K562 (cell line): ENCODE measurements around the gene NSMF. TPM values are rescaled to one million over a fixed set of nuclear protein-coding genes. Genes with fewer than 3 reads are reported as not detected.

Source experiments
- ATAC-seq: fragments of 200-7000 bp; cut with Tn5 transposase; 3 replicates; pipeline ENCODE4 v1.9.1; 2020; ENCODE audit warnings: moderate library complexity
- BruUV-seq: library from RNA; stranded (reverse); fragments of 400-500 nt; replicated peaks from 2 replicates; lab custom pipeline; 2021; lab: Mats Ljungman, UMichigan
- CTCF ChIA-PET: fragments of 300-600 bp; formaldehyde crosslinking; extraction: SDS; loops from one replicate; lab custom pipeline; 2021; ENCODE audit warnings: low intra/inter-chr PET ratio; lab: Yijun Ruan, JAX
- POLR2A ChIA-PET: fragments of 300-600, 350-650 bp; sonication (Branson Sonifier 250); formaldehyde crosslinking; extraction: SDS; loops from one replicate; lab custom pipeline; 2021; ENCODE audit warnings: antibody characterized with exemption, inconsistent platforms; lab: Yijun Ruan, JAX
- DNase-seq, 4 experiments: peaks; one replicate each; pipeline versions ENCODE4 v3.0.0 to v3.0.0-alpha.2; 2011 to 2018; ENCODE audit warnings: low spot score in 3 of 4, mixed read lengths in 3 of 4; ENCODE audit errors: extremely low read depth in 1 of 4
- FAIRE-seq: peaks from 2 replicates; lab custom pipeline; 2011; peaks lifted over from hg19 to GRCh38; lab: Jason Lieb, UNC
- H2AFZ ChIP-seq: 2 replicates; pipeline ENCODE4 v1.6.0; 2011; ENCODE audit warnings: low read depth, low read length, control low read depth, inconsistent platforms
- H3K27ac ChIP-seq: fragments of 200-600 bp; 3 replicates; pipeline ENCODE4 v1.8.0; 2011; ENCODE audit warnings: low read depth, mild to moderate bottlenecking, control low read depth, inconsistent platforms, low read length, moderate library complexity, mixed read lengths; ENCODE audit errors: extremely low read depth
- H3K27me3 ChIP-seq, 2 experiments: fragments of 300-600 bp in 1 of 2; 2 replicates in 1 of 2; 3 replicates in 1 of 2; pipeline versions ENCODE4 v1.6.0 to v1.8.0; 2011; ENCODE audit warnings: inconsistent platforms in 2 of 2, low read length in 2 of 2, mild to moderate bottlenecking in 1 of 2, mixed read lengths in 1 of 2, moderate library complexity in 1 of 2; ENCODE audit not compliant: control insufficient read depth in 2 of 2, insufficient read depth in 2 of 2
- H3K36me3 ChIP-seq: fragments of 300-600 bp; 3 replicates; pipeline ENCODE4 v1.8.0; 2011; ENCODE audit warnings: mild to moderate bottlenecking, low read length, inconsistent platforms; ENCODE audit not compliant: control insufficient read depth, insufficient read depth
- H3K4me1 ChIP-seq, 2 experiments: fragments of 200-600 bp in 1 of 2; replicated peaks in 1 of 2; 2 replicates in 1 of 2; 3 replicates in 1 of 2; pipeline versions ENCODE4 v1.5.1 to v1.8.0; 2011; ENCODE audit warnings: inconsistent platforms in 2 of 2, low read length in 2 of 2, mild to moderate bottlenecking in 1 of 2, mixed read lengths in 1 of 2, moderate library complexity in 1 of 2; ENCODE audit not compliant: control insufficient read depth in 2 of 2, insufficient read depth in 2 of 2
- H3K4me2 ChIP-seq: 2 replicates; pipeline ENCODE4 v1.6.1; 2011; ENCODE audit warnings: low read length, control low read depth, inconsistent platforms, mixed read lengths; ENCODE audit not compliant: insufficient read depth
- H3K4me3 ChIP-seq: fragments of 200-600 bp; sonication (generic), shearing (Covaris generic); 2 replicates; pipeline ENCODE4 v1.5.1; 2016; ENCODE audit warnings: control low read depth, inconsistent platforms
- H3K79me2 ChIP-seq: fragments of 200-600 bp; 3 replicates; pipeline ENCODE4 v1.8.0; 2011; ENCODE audit warnings: low read length, inconsistent platforms; ENCODE audit not compliant: control insufficient read depth, insufficient read depth
- H3K9ac ChIP-seq, 2 experiments: 2 replicates each; pipeline versions ENCODE4 v1.6.0 to v1.6.1; 2011; ENCODE audit warnings: low read depth in 2 of 2, low read length in 2 of 2, control low read depth in 1 of 2, inconsistent platforms in 1 of 2, mild to moderate bottlenecking in 1 of 2, mixed read lengths in 1 of 2; ENCODE audit not compliant: insufficient read depth in 1 of 2
- H3K9me1 ChIP-seq: one replicate; pipeline ENCODE4 v1.6.0; 2011; ENCODE audit warnings: inconsistent platforms, mild to moderate bottlenecking, low read length, moderate library complexity; ENCODE audit not compliant: control insufficient read depth, insufficient read depth
- H3K9me3 ChIP-seq: replicated peaks from 2 replicates; pipeline ENCODE4 v1.5.1; 2011; ENCODE audit warnings: low read depth, low read length, inconsistent platforms; ENCODE audit not compliant: control insufficient read depth, insufficient read depth
- H4K20me1 ChIP-seq: replicated peaks from 2 replicates; pipeline ENCODE4 v1.6.1; 2011; ENCODE audit warnings: low read length, inconsistent platforms, mixed read lengths; ENCODE audit not compliant: control insufficient read depth, insufficient read depth
- HNRNPL ChIP-seq: fragments of 200-400 bp; formaldehyde crosslinking; IDR thresholded peaks from 2 replicates; pipeline ENCODE4 v1.6.1; 2017; ENCODE audit warnings: low read depth, mild to moderate bottlenecking, low read length
- JUN ChIP-seq, 2 experiments: sonication (generic) in 1 of 2; formaldehyde crosslinking in 1 of 2; IDR thresholded peaks; 2 replicates each; pipeline versions ENCODE4 v1.6.1 to v1.8.0; 2012 to 2022; ENCODE audit warnings: borderline replicate concordance in 2 of 2, mild to moderate bottlenecking in 2 of 2, improper control_type of control experiment in 1 of 2, low read depth in 1 of 2, low read length in 1 of 2, missing genetic modification reagents in 1 of 2
- MED1 ChIP-seq: sonication (generic); formaldehyde crosslinking; IDR thresholded peaks from 2 replicates; pipeline ENCODE4 v1.8.1; 2023; ENCODE audit warnings: missing genetic modification reagents, borderline replicate concordance
- PML ChIP-seq: IDR thresholded peaks from 2 replicates; pipeline ENCODE4 v1.6.1; 2012; ENCODE audit warnings: low read length, inconsistent platforms
- RBFOX2 ChIP-seq: fragments of 200-400 bp; formaldehyde crosslinking; IDR thresholded peaks from 2 replicates; pipeline ENCODE4 v1.6.1; 2017; ENCODE audit warnings: low read depth, mild to moderate bottlenecking, low read length, moderate library complexity
- ZNF143 ChIP-seq: sonication (generic); formaldehyde crosslinking; IDR thresholded peaks from 2 replicates; pipeline ENCODE4 v1.9.0; 2022; ENCODE audit warnings: mild to moderate bottlenecking, missing genetic modification reagents
- ZNF592 ChIP-seq: fragments of 450-650 bp; IDR thresholded peaks from 2 replicates; pipeline ENCODE4 v1.6.1; 2017; ENCODE audit warnings: antibody characterized with exemption, mild to moderate bottlenecking
- WGBS: fragments of 100-300 bp; shearing (Covaris generic); methylation state at CpG from one replicate; pipeline ENCODE4 v1.1.6; 2016; ENCODE audit warnings: low coverage, mixed read lengths; ENCODE audit not compliant: insufficient coverage; ENCODE audit errors: missing lambda C conversion rate; 5-methylcytosine and 5-hydroxymethylcytosine counted together
- in situ Hi-C: fragments of 300-500 bp; cut with MboI; formaldehyde crosslinking; loops from 4 replicates; pipeline ENCODE4 v1.15.0; 2018; ENCODE audit warnings: inconsistent platforms, mixed read lengths
- intact Hi-C: fragments of 100-400 bp; cut with micrococcal nuclease; formaldehyde crosslinking; loops from 2 replicates; pipeline ENCODE4 v1.14.2; 2022
- polyA plus RNA-seq, 8 experiments: library from polyadenylated mRNA; depleted of rRNA in 4 of 8; stranded (reverse) in 5 of 8; unstranded in 3 of 8; fragments of >200 nt; fragmentation: Nextera tagmentation in 2 of 8; fragmentation: Illumina TruSeq in 1 of 8; extraction: Ambion mirVana in 2 of 8; extraction: Trizol in 1 of 8; gene quantifications; 2 replicates each; pipeline versions ENCODE4 v1.2.1 to v1.2.3, GENCODE V29; 2011 to 2014; ENCODE audit warnings: inconsistent platforms in 1 of 8, missing spikeins in 1 of 8
- total RNA-seq, 7 experiments: library from RNA; depleted of rRNA in 6 of 7; stranded (reverse); fragments of >200 nt in 6 of 7; fragmentation: Illumina TruSeq in 2 of 7; extraction: Trizol in 2 of 7; gene quantifications; 2 replicates each; pipeline versions ENCODE4 v1.2.1 to v1.2.3, GENCODE V29; 2011 to 2021; ENCODE audit warnings: low replicate concordance in 1 of 7

The NSMF gene
- total and polyA plus RNA-seq, 9 of the 15 experiments (the other 6 are each of a cell fraction or from before 2014, with no cell fraction given): 0.20 to 82.7 (median 29.3) TPM

- Histone ChIP-seq H3K9me1 (no peaks in the 10 kb centered on the region), H2AFZ (no peak overlapping the region), H3K27me3 (no peaks in the 10 kb centered on the region), H3K9ac (peak overlapping the region in 1 of 2 experiments; percentile 67; a peak in 1 of 4 replicates), H3K4me1 (peaks cover 13 to 91% of the 10 kb centered on the region in 2 experiments), H3K79me2 (peaks cover 12% of the 10 kb centered on the region), H3K9me3 (no peaks in the 10 kb centered on the region), H3K4me3 (no peak overlapping the region), H4K20me1 (no peaks in the 10 kb centered on the region), H3K4me2 (no peak overlapping the region), H3K27ac (no peak overlapping the region), H3K36me3 (peaks cover 57% of the 10 kb centered on the region; the same call in 2 of the 3 replicates)
- in situ Hi-C loops: no loop called here
- TF ChIP-seq PML (no peak), RBFOX2 (peak; percentile 5; the same call in 1 of the 2 replicates)
- ChIA-PET CTCF (no interaction called here), POLR2A (interaction anchor here (0.5 to 0.7 kb wide), 2 partner anchors 25 to 154 kb away, joined by 3 read pairs; partner anchors contain the start of gene NRARP)
- no peak for DNase-seq
- no peak for ATAC-seq
- FAIRE-seq: no peak
- intact Hi-C loops: no loop called here
- no TSS peak for BruUV-seq
- 90% methylated on average over 12 of the region's 18 CpGs for WGBS
These were observed 3.7 kb downstream of the NSMF start for GRCh38 chr9:137455359-137455991.

GRCh38 chr9:137454597-137455358 lies 4.4 kb downstream of the NSMF start:
- DNase-seq (no peak), FAIRE-seq (no peak), ATAC-seq (peak; percentile 3; the same call in 2 of the 3 replicates)
- peak overlapping the region; percentile 71 for H3K4me2 ChIP-seq
- BruUV-seq: no TSS peak
- no peaks in the 10 kb centered on the region for H3K27me3 ChIP-seq
- no peaks in the 10 kb centered on the region for H3K9me1 ChIP-seq
- POLR2A ChIA-PET: interaction anchor here (0.5 kb wide), 1 partner anchor 24 kb away, joined by 3 read pairs; no protein-coding TSS in a partner anchor
- H4K20me1 ChIP-seq: no peaks in the 10 kb centered on the region
- WGBS: 72% methylated on average over 27 of the region's 30 CpGs
- peaks cover 12% of the 10 kb centered on the region for H3K79me2 ChIP-seq
- peak overlapping the region in 1 of 2 experiments; percentile 91; a peak in 2 of 4 replicates for H3K9ac ChIP-seq
- H3K4me3 ChIP-seq: peak overlapping the region; percentile 34
- intact Hi-C loops: no loop called here
- H3K36me3 ChIP-seq: peaks cover 61% of the 10 kb centered on the region
- no peaks in the 10 kb centered on the region for H3K9me3 ChIP-seq
- peaks cover 11 to 89% of the 10 kb centered on the region in 2 experiments for H3K4me1 ChIP-seq
- CTCF ChIA-PET: no interaction called here
- no peak overlapping the region for H2AFZ ChIP-seq
- peak overlapping the region; percentile 51; the same call in 2 of the 3 replicates for H3K27ac ChIP-seq
- in situ Hi-C loops: no loop called here
- TF ChIP-seq ZNF143 (CRISPR knock-in tag): peak; percentile 39; the same call in 1 of the 2 replicates
- no peak for TF ChIP-seq MED1 (CRISPR knock-in tag)
- TF ChIP-seq HNRNPL: 0 out of 2 replicates have a peak, but pooled peaks have one; percentile 33
- no peak for TF ChIP-seq JUN (IDR thresholded peaks at IDR 0.05; ENCODE audit: borderline replicate concordance, low read depth, low read length)
- TF ChIP-seq JUN (CRISPR knock-in tag; IDR thresholded peaks at IDR 0.05; ENCODE audit: borderline replicate concordance): 0 out of 2 replicates have a peak, but pooled peaks have one; percentile 24
- 0 out of 2 replicates have a peak, but pooled peaks have one; percentile 21 for TF ChIP-seq ZNF592
